GM21526 (cell line): Measurements from ENCODE around the gene TBCD.
"Not testable (repeated sequence)": the region's sequence is repeated elsewhere in the genome, so short reads cannot be mapped to it uniquely, and the experiment has no call there.

Source experiments
- ATAC-seq: cut with Tn5 transposase; IDR thresholded peaks from one replicate; pipeline ENCODE4 v1.9.1; 2021; ENCODE audit warnings: moderate library complexity; ENCODE audit not compliant: unreplicated experiment, low FRiP score

Gene TBCD

GRCh38 chr17:82947051-82947991 is 195.5 kb downstream of the TBCD start:
- no peak for ATAC-seq

- ATAC-seq, result no peak
Measured at GRCh38 chr17:82948081-82948511, 196.2 kb downstream of the TBCD start.

GRCh38 chr17:82948957-82949356 is 197.1 kb downstream of the TBCD start:
- no peak for ATAC-seq

- ATAC-seq, result no peak
Measured at GRCh38 chr17:82949361-82949760, 197.5 kb downstream of the TBCD start.

- no peak for ATAC-seq
Measured at GRCh38 chr17:82949984-82950383, 198.1 kb downstream of the TBCD start.

GRCh38 chr17:82950525-82951102 is 198.7 kb downstream of the TBCD start:
- ATAC-seq, result no peak

GRCh38 chr17:82952019-82952418 is 200.2 kb downstream of the TBCD start:
- ATAC-seq, result no peak

- not testable (repeated sequence) for ATAC-seq
Measured at GRCh38 chr17:82955106-82955505, 203.2 kb downstream of the TBCD start.

- not testable (repeated sequence) for ATAC-seq
Measured at GRCh38 chr17:82955627-82956026, 203.8 kb downstream of the TBCD start.

GRCh38 chr17:82956146-82956725 is 204.4 kb downstream of the TBCD start:
- no peak for ATAC-seq

- ATAC-seq, result no peak
Measured at GRCh38 chr17:82956726-82957468, 205.0 kb downstream of the TBCD start.

- ATAC-seq, result no peak
Measured at GRCh38 chr17:82957469-82957795, 205.6 kb downstream of the TBCD start.

- ATAC-seq, result no peak
Measured at GRCh38 chr17:82957961-82958561, 206.2 kb downstream of the TBCD start.

- ATAC-seq, result no peak
Measured at GRCh38 chr17:82959242-82959930, 207.5 kb downstream of the TBCD start.

- ATAC-seq, result no peak
Measured at GRCh38 chr17:82959990-82960418, 208.1 kb downstream of the TBCD start.

- ATAC-seq, result no peak
Measured at GRCh38 chr17:82960419-82961271, 208.8 kb downstream of the TBCD start.

- no peak for ATAC-seq
Measured at GRCh38 chr17:82961366-82962162, 209.7 kb downstream of the TBCD start.

GRCh38 chr17:82962163-82962720 is 210.4 kb downstream of the TBCD start:
- no peak for ATAC-seq
